ENCODE data around the gene IL13.
A peak's percentile ranks its signal among the peaks of the same experiment; 100 is the strongest.

IL13 gene

DNA sequence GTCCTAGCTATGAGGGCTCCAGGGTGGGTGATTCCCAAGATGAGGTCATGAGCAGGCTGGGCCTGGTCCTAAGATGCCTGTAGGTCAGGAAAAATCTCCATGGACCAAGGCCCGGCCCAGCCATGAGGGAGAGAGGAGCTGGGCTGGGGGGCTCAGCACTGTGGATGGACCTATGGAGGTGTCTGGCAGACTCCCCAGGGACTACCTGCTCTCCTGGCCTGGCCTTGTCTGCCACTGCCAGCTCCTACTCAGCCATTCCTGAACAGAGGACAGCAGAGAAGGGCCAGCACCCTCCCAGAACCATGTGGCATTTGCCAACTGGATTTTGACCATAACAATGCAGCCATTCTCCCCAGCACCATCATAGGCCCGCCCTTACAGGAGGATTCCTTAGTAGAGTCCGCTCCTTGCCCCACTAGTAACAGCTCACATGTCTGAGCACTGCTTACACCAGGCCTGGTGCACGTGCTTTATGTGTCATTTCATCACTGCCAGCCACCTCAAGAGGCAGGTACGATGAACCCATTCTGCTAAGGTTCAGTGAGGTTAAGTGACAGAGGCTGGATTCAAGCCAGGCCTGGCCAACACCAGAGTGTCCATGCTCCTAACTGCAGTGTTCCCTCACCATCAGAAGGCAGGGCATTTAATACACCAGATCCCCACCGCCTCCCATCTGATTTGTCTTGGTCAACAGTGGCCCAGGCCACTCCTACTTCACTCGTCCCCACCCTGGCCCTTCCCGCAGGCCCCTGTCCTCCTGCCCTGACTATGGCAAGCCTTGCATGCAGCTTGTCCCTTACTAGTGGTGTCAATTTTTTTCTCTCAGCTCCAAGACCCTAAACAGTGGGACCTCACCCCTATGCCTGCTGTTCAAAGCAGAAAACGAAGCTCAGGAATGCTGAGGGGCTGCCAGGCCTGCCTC is 669 bp downstream of the IL13 start:
- H3K27me3 ChIP-seq (replicated peaks) = no peaks in the 10 kb centered on the region
- in situ Hi-C loops (cut with HindIII; ENCODE audit: low pct_ligation_motif_present, low sequenced_read_pairs) = no loop called here
- no peak for DNase-seq
- no peak overlapping the region for H3K4me3 ChIP-seq (ENCODE audit: low read depth, low read length)
- no peaks in the 10 kb centered on the region for H3K36me3 ChIP-seq (replicated peaks)
- no peak overlapping the region for H3K27ac ChIP-seq
- TF ChIP-seq, protein P1, sequence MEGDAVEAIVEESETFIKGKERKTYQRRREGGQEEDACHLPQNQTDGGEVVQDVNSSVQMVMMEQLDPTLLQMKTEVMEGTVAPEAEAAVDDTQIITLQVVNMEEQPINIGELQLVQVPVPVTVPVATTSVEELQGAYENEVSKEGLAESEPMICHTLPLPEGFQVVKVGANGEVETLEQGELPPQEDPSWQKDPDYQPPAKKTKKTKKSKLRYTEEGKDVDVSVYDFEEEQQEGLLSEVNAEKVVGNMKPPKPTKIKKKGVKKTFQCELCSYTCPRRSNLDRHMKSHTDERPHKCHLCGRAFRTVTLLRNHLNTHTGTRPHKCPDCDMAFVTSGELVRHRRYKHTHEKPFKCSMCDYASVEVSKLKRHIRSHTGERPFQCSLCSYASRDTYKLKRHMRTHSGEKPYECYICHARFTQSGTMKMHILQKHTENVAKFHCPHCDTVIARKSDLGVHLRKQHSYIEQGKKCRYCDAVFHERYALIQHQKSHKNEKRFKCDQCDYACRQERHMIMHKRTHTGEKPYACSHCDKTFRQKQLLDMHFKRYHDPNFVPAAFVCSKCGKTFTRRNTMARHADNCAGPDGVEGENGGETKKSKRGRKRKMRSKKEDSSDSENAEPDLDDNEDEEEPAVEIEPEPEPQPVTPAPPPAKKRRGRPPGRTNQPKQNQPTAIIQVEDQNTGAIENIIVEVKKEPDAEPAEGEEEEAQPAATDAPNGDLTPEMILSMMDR (IDR thresholded peaks at IDR 0.05; ENCODE audit: low read depth, low read length, missing control alignments) = no peak

DNA sequence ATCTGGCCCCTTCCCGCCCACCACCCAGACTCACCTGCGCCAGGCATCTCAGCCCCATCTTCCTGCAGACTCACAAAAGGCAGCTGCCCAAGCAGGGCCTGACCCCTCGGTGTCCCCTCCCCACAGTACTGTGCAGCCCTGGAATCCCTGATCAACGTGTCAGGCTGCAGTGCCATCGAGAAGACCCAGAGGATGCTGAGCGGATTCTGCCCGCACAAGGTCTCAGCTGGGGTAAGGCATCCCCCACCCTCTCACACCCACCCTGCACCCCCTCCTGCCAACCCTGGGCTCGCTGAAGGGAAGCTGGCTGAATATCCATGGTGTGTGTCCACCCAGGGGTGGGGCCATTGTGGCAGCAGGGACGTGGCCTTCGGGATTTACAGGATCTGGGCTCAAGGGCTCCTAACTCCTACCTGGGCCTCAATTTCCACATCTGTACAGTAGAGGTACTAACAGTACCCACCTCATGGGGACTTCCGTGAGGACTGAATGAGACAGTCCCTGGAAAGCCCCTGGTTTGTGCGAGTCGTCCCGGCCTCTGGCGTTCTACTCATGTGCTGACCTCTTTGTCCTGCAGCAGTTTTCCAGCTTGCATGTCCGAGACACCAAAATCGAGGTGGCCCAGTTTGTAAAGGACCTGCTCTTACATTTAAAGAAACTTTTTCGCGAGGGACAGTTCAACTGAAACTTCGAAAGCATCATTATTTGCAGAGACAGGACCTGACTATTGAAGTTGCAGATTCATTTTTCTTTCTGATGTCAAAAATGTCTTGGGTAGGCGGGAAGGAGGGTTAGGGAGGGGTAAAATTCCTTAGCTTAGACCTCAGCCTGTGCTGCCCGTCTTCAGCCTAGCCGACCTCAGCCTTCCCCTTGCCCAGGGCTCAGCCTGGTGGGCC is 1.9 kb downstream of the IL13 start:
- no peak overlapping the region for H3K27ac ChIP-seq

DNA sequence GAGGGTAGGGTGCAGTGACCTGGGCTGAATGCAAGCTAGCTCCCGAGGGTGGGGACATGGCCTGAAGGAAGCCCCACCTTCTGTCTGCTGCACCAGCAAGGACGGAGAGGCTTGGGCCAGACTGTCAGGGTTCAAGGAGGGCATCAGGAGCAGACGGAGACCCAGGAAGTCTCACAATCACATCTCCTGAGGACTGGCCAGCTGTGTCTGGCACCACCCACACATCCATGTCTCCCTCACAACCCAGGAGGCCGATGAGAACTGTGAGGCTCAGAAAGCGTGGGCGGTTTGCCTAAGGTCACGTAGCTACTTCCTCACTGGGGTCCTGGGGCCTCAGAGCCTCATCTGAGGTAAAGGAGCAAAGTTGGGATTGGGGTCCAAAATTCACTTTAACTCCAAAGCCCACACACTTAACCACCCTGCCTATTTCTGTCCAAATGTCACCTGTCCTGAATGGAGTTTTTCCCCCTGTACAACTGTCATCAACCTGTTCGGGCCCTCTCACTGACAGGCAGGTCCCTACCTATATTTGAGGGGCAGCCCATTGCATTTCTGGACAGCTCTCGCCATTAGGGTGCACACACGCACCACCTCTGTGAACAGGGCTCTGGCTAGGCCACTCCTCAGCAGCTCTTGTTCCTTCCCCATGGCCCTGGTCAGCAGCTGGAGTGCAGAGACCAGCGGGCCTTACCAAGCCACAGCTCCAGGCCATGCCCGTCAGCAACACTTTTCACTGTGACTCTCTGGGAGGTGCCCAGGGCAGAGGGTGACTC is 3.4 kb downstream of the IL13 start:
- in situ Hi-C loops (cut with HindIII; ENCODE audit: low pct_ligation_motif_present, low sequenced_read_pairs) = no loop called here

More for the DNA sequence above, 1.9 kb downstream of the IL13 start:
- in situ Hi-C loops (cut with HindIII; ENCODE audit: low pct_ligation_motif_present, low sequenced_read_pairs) = no loop called here
- Histone ChIP-seq H3K4me3 (ENCODE audit: low read depth, low read length) (no peak overlapping the region), H3K36me3 (replicated peaks) (no peaks in the 10 kb centered on the region), H3K27me3 (replicated peaks) (no peaks in the 10 kb centered on the region)
- TF ChIP-seq, protein P1 (IDR thresholded peaks at IDR 0.05; ENCODE audit: low read depth, low read length, missing control alignments) = no peak
- DNase-seq = no peak

DNA sequence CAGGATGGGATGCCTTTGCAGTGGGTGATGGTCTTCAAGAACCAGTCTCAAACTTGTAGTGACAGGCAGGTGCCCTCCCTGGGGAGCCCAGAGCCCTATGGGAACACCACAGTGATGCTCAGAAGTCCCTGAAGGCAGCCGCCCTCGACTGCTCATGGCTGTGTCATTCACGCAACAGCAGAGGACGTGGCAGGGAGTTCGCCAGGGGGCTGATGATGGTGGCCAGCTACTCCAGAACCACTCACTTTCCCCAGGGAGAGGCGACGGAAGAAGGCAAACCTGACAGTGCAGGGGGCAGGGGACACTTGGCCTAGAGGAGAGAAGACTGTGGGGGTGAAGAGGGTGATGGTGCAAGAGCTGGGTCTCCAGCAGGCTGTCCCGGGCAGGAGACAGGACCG is 4.0 kb downstream of the IL13 start:
- Histone ChIP-seq H3K4me3 (ENCODE audit: low read depth, low read length) (no peak overlapping the region), H3K36me3 (replicated peaks) (no peaks in the 10 kb centered on the region), H3K27me3 (replicated peaks) (no peaks in the 10 kb centered on the region), H3K27ac (no peak overlapping the region)
- in situ Hi-C loops (cut with HindIII; ENCODE audit: low pct_ligation_motif_present, low sequenced_read_pairs) = no loop called here
- no peak for DNase-seq
- TF ChIP-seq, protein P1 (IDR thresholded peaks at IDR 0.05; ENCODE audit: low read depth, low read length, missing control alignments) = no peak

More for the DNA sequence above, 3.4 kb downstream of the IL13 start:
- Histone ChIP-seq H3K36me3 (replicated peaks) (no peaks in the 10 kb centered on the region), H3K27ac (no peak overlapping the region), H3K27me3 (replicated peaks) (no peaks in the 10 kb centered on the region), H3K4me3 (ENCODE audit: low read depth, low read length) (no peak overlapping the region)
- no peak for DNase-seq
- TF ChIP-seq, protein P1 (IDR thresholded peaks at IDR 0.05; ENCODE audit: low read depth, low read length, missing control alignments) = peak; percentile 28

DNA sequence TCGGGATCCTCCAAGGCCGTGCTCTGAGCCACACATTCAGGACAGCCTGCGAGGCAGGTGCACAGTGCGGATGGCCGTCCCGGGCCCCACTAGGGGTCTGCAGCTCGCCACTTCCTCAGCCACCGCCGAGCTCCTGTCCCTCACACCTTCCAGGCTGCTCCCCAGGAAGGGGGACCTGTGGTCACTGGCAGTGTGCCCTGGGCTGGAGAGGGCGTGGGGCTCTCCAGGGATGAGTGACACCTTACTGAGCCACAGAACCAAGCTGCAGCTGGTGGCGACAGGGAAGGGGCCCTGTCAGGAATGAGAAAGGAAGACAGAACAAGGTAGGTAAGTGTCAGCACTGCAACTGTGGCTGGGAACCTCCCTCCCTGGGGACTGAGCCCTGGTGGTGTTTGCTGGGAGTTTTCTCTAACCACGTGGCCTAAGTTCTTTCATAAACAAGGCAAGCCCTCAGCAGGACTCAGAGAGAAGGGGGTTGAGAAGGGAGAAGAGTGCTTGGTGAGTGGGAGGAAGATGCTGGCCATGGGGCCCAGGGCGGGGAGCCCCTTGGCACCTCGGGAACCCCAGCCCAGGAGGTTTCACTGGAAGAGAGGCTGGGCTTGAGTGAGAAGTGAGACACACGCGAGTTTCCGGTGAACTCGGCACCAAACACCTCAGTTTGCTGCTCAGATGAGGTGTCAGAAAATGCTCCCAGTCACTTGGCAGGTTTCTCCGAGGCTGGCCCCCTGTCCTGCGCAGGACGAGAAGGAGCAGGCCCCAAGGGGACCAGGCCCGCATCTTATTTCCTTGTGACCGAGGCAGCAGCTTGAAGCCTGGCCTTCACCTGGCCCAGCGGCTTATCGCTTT is 5.2 kb downstream of the IL13 start:
- H3K4me3 ChIP-seq (ENCODE audit: low read depth, low read length) = no peak overlapping the region
- no peak for DNase-seq
- H3K36me3 ChIP-seq (replicated peaks) = no peaks in the 10 kb centered on the region
- no peak overlapping the region for H3K27ac ChIP-seq
- no peaks in the 10 kb centered on the region for H3K27me3 ChIP-seq (replicated peaks)
- TF ChIP-seq, protein P1 (IDR thresholded peaks at IDR 0.05; ENCODE audit: low read depth, low read length, missing control alignments) = peak; percentile 12
- in situ Hi-C loops (cut with HindIII; ENCODE audit: low pct_ligation_motif_present, low sequenced_read_pairs) = no loop called here
